DND-41 (cell line): ENCODE measurements around the gene OPN1MW.
"Not testable (repeated sequence)": the region's sequence is repeated elsewhere in the genome, so short reads cannot be mapped to it uniquely, and the experiment has no call there.

Experiments used
- ATAC-seq: fragments of 200-7000 bp; cut with Tn5 transposase; 3 replicates; pipeline ENCODE4 v1.9.1; 2021; ENCODE audit warnings: low read depth; ENCODE audit not compliant: insufficient read depth
- DNase-seq: peaks from one replicate; pipeline ENCODE4 v3.0.0-alpha.2; 2020
- H2AFZ ChIP-seq: 2 replicates; pipeline ENCODE4 v1.6.0; 2012; ENCODE audit warnings: low read depth, low read length
- H3K27ac ChIP-seq: 2 replicates; pipeline ENCODE4 v1.5.1; 2012; ENCODE audit warnings: low read length, inconsistent platforms
- H3K27me3 ChIP-seq: fragments of 200-600 bp; sonication (generic); 2 replicates; pipeline ENCODE4 v1.6.0; 2012; ENCODE audit warnings: low read length, mild to moderate bottlenecking, inconsistent platforms; ENCODE audit not compliant: insufficient read depth, poor library complexity
- H3K36me3 ChIP-seq: 2 replicates; pipeline ENCODE4 v1.5.1; 2012; ENCODE audit warnings: low read length, inconsistent platforms; ENCODE audit not compliant: insufficient read depth
- H3K4me1 ChIP-seq: 2 replicates; pipeline ENCODE4 v1.5.1; 2012; ENCODE audit warnings: mild to moderate bottlenecking, low read length; ENCODE audit not compliant: insufficient read depth
- H3K4me2 ChIP-seq: 2 replicates; pipeline ENCODE4 v1.6.0; 2012; ENCODE audit warnings: mild to moderate bottlenecking, moderate library complexity, low read length, inconsistent platforms; ENCODE audit not compliant: insufficient read depth
- H3K4me3 ChIP-seq, 2 experiments: fragments of 200-600 bp in 1 of 2; shearing (Covaris generic) in 1 of 2; 2 replicates each; pipeline ENCODE4 v1.5.1; 2012 to 2016; ENCODE audit warnings: inconsistent platforms in 2 of 2, low read length in 2 of 2, mild to moderate bottlenecking in 2 of 2, low read depth in 1 of 2, moderate library complexity in 1 of 2
- H3K79me2 ChIP-seq: 2 replicates; pipeline ENCODE4 v1.6.0; 2012; ENCODE audit warnings: low read length, inconsistent platforms; ENCODE audit not compliant: insufficient read depth
- H3K9ac ChIP-seq: 2 replicates; pipeline ENCODE4 v1.6.0; 2012; ENCODE audit warnings: low read depth, mild to moderate bottlenecking, inconsistent platforms, low read length, moderate library complexity
- H3K9me3 ChIP-seq: 2 replicates; pipeline ENCODE4 v1.5.1; 2012; ENCODE audit warnings: low read length, moderate library complexity, mild to moderate bottlenecking, inconsistent platforms; ENCODE audit not compliant: insufficient read depth, severe bottlenecking
- H4K20me1 ChIP-seq: 2 replicates; pipeline ENCODE4 v1.6.0; 2012; ENCODE audit warnings: low read length; ENCODE audit not compliant: insufficient read depth

OPN1MW gene

DNA sequence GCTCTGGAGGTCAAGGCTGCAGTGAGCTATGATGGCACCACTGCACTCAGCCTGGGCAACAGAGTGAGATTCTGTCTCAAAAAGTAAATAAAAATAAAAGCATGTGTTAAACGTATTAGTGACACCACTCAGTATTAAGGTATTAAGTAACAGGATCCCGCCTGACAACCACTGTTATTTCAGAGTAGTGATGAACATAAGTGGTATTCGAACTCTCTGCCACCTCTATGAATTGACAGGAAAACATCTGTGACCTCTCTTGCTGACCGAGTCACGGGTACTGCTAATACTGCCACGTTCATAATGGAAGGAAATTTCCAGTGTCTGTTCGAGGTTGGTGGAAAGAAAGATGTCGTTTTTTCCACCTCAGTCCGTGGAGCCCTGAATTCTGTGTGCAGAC lies 44.3 kb downstream of the OPN1MW start:
- H3K4me3 ChIP-seq, ATAC-seq: not testable (repeated sequence)

DNA sequence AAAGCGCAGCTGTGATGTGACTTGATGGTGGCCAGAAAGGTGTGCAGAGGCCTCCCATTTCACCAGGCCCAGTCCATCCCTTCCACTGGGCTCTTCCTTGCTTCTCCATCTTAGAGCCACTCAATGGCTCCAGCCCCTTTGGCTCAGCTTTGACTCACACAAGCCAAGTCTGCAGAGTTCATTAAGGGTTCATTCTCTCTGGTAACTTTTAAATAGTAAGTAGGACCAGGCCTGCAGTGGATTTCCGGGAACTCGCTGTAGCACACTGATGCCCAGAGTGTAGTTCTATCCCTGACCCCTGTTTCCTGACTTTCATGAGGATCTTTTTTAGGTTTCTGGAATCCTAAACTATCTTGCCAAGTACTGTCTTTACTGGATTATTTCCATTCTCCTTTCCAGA lies 49.0 kb downstream of the OPN1MW start:
- not testable (repeated sequence) for H3K4me1 ChIP-seq, H4K20me1 ChIP-seq, H3K27ac ChIP-seq, ATAC-seq, H3K27me3 ChIP-seq, H3K9me3 ChIP-seq, H3K79me2 ChIP-seq, H3K9ac ChIP-seq, H3K36me3 ChIP-seq, DNase-seq, H3K4me3 ChIP-seq, H3K4me2 ChIP-seq, H2AFZ ChIP-seq

More for the DNA sequence above, 44.3 kb downstream of the OPN1MW start:
- not testable (repeated sequence) for H3K9ac ChIP-seq, H3K4me1 ChIP-seq, H3K27me3 ChIP-seq, H3K27ac ChIP-seq, DNase-seq, H3K4me2 ChIP-seq, H3K79me2 ChIP-seq, H3K9me3 ChIP-seq, H2AFZ ChIP-seq, H4K20me1 ChIP-seq, H3K36me3 ChIP-seq

DNA sequence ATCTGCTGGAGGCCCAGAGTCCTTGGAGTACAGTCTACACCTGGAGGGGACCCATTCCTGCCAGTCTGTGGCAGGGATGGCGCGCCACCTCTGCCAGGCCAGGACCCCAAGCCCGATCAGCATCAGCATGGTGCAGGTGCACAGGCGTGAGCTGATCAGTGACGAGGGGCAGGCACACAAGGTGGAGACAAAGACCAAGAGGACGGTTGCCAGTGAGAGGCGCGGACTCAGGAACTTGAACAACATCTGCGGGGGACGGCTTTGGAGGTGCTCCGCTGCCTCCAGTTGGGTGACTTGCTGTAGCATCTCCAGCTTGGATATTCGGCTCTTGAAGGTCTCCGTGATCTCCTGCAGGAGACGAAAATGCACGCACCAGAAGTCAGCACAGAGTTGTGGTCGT lies 51.2 kb downstream of the OPN1MW start:
- H3K9me3 ChIP-seq, H3K27me3 ChIP-seq, H4K20me1 ChIP-seq, H3K4me1 ChIP-seq, ATAC-seq, H3K9ac ChIP-seq, H3K27ac ChIP-seq, H3K4me2 ChIP-seq, H3K36me3 ChIP-seq, H2AFZ ChIP-seq, H3K4me3 ChIP-seq, DNase-seq, H3K79me2 ChIP-seq: not testable (repeated sequence)

DNA sequence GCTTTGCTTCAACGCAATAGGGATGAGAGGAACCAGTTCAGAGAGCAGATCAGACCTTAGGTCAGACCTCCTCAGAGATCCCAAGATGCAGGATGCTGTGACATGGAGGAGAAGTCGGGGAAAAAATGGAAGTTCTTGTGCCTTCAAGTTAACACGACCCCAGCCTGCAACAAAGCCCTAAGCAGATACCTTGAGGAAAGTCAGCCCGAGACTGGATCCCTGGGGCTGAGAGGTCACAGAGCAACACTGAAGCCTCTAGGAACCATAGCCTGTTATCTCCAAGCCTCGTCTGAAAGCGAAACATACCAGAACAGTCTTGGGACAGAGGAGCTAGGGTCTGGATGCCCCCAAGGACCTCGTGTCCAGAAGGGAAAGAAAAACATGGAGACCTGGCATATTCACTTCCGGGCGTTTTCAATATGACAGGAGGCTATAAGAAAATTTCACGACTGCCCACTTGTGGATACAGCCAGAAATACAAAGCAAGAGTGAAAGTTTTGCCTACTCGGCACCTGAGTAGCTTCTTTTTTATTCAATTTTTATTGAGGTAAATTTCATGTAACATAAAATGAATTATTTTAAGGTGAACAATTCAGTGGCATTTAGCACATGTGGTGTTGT lies 56.7 kb downstream of the OPN1MW start:
- H3K9ac ChIP-seq, H3K79me2 ChIP-seq, H4K20me1 ChIP-seq, H3K4me3 ChIP-seq, H3K27me3 ChIP-seq, H3K4me1 ChIP-seq, H3K36me3 ChIP-seq, ATAC-seq, H2AFZ ChIP-seq, H3K4me2 ChIP-seq, H3K27ac ChIP-seq, H3K9me3 ChIP-seq, DNase-seq: not testable (repeated sequence)

DNA sequence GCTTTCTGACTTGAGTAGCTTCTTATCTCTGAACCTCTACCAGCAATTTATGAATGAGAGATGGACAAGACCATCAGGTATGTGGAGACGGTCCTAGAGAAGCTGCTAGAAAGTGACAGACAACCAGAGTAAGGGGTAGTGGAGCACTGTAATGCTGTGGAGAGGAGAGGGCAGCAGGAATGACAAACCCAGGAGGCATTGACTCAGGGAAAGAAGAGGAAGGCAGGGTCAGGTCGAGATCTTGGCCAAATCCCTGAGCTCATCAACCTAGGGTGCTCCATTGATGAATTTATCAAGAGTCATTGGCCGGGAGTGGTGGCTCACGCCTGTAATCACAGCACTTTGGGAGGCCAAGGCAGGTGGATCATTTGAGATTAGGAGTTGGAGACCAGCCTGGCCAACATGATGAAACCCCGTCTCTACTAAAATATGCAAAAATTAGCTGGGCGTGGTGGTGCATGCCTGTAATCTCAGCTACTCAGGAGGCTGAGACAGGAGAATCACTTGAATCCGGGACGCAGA lies 57.6 kb downstream of the OPN1MW start:
- H3K9me3 ChIP-seq, ATAC-seq, H3K9ac ChIP-seq: not testable (repeated sequence)

More for the DNA sequence above, 57.6 kb downstream of the OPN1MW start:
- not testable (repeated sequence) for H4K20me1 ChIP-seq, H3K36me3 ChIP-seq, H2AFZ ChIP-seq, DNase-seq, H3K4me2 ChIP-seq, H3K27me3 ChIP-seq, H3K4me1 ChIP-seq, H3K79me2 ChIP-seq, H3K27ac ChIP-seq, H3K4me3 ChIP-seq
